HG03139 (cell line): ENCODE results near the gene SNX1.

Experiments
- ATAC-seq: cut with Tn5 transposase; IDR thresholded peaks from one replicate; pipeline ENCODE4 v1.9.1; 2021; ENCODE audit not compliant: unreplicated experiment

Gene SNX1

DNA sequence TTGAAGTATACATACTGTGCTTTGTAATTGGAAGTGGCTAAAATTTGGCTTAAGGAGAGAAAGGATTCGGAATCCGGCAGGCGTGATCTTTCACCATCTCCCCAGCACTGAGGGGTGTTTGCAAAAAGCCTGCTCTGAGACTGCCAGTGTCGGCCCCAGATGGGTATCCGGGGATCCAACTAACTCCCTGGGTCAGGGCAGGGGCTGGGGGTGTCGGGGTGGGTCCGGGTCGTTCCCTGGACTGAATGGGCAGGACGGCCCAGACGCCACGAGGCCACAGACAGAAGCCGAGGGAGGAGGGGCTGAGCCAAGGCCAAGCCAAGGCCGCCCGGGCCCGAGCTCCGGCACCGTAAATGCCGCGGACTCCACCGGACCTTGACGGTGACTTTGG lies 66.7 kb downstream of the SNX1 start:
- peak; percentile 16 for ATAC-seq

DNA sequence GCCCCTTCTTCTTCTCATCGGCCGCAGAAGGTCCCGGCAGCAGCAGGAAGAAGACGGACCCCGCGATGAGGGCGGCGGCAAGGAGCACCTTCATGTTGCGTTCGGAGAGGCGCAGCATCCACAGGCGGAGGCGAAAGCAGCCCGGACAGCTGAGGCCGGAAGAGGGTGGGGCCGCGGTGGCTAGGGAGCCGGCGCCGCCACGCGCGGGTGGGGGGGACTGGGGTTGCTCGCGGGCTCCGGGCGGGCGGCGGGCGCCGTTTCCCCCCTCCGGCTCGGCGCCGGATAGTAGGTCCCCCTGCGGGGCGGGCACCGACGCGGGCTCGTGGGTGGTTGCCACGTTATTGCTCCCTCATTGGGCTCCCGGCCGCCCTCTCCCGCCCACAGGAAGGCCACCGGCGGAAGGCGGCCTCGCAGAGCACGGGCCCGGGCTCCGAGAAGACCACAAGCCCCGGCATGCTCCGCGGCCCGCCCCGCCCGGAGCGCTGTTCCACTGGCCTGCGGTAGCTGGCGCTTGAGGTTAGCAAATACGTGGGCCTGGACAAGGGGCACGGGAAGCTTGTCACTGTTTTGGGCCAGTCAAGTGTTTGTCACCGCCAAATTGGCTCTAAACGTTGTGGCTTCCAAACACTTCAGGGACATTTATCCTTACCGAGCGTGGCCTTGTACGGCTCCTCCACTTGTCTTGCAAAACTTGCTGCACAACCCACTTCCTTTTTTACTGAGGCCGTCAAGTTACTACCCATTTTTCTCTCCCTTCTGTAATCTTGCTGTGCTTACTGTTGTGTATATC lies 67.3 kb downstream of the SNX1 start, which contains the start of gene PPIB:
TSS of gene PPIB (minus strand) at position 154 of the 790 bp plus-strand sequence. CDS start at position 118, 36 bp downstream.
- ATAC-seq: peak; percentile 81

DNA sequence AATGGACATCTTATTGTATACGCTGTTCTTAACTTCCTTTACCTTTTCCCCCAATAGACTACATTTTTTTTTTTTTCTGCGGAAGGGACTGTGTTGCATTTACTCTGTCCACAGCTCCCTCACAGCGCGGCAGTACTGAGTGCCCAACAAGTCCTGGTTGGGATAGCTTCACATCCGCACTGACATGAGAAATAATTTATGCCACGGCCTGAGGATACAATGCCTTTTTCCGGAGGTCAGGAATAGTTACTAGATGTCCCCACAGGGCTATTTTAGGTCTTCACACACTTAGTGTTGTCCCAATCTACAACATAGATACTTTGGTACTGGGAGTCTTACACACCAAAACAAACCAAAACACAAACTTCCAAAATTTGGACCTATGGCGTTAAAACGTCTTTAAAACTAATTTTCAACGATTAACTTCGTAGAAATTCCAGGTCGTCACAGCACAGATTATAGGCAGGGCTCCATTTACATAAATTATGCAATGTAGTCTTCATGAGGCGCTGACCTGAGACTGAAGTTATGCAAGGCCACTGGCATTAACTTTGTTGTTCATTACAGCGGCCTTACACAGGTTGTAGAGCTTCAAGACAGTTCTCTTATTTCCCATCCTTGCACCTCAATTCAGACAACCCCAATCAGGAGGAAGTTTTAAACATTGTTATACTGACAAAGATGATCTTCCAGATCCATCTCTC lies 68.0 kb downstream of the SNX1 start:
- ATAC-seq: no peak

DNA sequence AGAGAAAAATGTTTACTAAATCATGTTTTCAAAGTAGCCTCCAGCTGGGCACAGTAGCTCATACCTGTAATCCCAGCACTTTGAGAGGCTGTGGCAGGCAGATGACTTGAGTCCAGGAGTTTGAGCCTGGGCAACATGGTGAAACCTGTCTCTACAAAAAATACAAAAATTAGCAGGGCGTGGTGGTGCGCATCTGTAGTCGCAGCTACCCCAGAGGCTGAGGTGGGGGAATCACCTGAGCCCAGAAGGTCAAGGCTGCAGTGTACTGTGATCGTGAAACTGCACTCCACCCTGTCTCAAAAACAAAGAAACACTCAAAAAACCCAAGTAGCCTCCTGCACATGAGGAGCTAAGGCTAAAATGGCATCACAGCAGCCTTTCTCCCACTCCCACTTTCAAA lies 68.7 kb downstream of the SNX1 start:
- no peak for ATAC-seq

DNA sequence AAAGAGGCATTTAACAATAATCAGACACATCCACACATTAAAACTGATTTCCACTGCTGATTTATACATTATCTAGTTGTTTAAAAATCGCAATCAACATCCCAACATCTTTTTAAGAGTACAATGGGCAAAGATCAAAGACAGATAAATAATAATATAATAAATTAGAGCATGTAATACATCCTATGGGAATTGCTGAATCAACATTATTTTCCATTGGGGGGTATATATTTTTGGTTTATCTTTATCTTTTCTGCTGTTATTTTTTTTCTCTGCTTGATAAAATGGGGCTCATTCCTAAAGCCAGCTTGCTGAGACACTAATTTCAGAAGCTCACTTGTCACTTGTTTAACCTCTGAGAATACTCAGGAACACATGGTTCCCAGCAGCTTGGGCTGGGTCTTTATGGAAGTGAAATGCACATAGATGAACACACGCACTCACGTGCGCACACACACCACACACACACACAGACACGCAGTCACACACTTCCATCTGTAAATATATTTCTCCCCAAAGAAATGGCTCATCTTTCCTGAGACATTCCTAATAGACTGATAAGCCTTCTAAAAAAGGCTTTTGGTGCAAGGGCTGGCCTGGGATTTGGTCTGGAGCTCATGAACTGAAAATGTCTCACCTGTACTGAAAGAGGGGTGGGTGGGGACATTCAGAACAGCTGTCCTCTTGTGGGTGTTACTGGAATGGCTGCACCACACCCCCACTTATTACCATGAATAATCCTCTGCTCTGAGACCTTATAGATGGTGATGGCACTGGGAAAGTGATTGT lies 70.5 kb downstream of the SNX1 start:
- no peak for ATAC-seq

DNA sequence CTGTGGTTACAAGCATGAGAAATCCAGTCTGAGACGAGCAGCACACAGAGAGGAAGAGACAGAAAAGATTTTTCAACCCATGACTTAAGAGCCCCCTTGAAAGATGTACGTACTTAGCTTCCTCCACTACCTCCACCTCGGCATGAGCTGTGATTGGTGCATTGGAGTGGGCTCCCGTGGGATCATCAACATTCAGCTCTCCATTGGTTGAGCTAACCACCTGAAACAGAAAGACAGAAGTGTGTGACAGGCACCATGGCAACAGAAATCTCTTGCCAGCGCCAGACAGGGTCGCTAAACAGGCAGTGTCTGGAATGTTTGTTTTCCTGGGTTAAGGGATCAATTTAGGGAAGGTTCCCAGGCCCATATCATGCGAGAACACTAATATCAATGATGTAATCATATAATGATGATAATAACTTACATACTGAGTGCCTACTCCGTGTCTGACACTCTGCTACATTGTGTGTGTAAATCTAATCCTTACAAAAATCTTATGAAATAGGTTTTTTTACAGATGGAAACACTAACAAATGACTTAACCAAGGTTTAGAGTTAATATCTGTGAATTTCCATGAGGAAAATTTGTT lies 84.5 kb downstream of the SNX1 start:
- no peak for ATAC-seq

DNA sequence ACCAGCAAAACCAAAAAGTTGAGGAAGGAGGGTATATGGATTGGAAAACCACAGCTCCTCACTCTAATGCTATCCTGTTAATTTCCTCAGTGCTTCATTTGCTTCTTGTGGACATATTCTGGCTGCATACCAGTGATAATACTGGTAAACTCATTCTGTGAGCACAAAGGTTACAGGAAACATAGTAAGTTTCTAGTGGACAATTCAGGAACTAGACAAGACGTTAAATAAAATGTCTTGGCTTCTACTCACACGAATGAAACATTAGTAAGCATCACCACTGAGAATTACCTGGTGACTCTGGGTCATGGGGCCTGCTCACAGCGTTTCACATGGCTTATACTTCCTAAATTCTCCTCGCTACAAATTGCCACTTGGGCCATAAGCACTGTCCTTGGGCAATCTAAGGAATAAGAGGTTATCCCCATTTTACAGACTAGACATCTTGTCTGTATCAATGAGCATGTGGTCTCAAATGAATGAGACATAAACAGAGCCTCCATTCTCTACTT lies 87.1 kb downstream of the SNX1 start:
- no peak for ATAC-seq

DNA sequence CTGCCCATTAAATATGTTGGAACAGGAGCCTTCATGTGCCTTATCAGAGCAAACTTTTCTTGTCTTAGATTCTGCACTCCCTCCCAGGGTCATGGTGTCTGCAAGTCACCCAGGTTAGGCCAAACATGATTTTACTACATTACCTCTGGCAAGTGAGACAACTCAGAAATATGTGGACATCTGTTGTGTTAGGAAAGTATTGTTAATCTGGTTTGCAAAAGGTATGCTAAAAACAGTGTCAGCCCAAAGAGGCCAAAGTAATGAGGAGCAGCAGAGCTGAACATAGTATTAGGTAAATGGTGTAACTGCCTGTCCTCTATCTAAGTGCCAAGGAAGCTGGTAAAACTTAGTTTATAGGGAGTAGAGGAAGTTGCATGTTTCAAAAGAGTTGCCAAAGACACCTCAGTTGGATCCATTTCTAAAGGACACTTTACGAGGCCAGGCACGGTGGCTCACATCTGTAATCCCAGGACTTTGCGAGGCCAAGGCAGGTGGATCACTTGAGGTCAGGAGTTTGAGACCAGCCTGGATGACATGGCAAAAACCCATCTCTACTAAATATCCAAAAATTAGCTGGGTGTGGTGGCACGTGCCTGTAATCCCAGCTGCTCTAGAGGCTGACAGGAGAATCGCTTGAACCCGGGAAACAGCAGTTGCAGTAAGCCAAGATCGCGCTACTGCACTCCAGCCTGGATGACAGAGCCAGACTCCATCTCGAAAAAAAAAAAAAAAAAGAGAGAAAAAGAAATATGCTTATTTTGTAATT lies 89.5 kb downstream of the SNX1 start:
- ATAC-seq: no peak

DNA sequence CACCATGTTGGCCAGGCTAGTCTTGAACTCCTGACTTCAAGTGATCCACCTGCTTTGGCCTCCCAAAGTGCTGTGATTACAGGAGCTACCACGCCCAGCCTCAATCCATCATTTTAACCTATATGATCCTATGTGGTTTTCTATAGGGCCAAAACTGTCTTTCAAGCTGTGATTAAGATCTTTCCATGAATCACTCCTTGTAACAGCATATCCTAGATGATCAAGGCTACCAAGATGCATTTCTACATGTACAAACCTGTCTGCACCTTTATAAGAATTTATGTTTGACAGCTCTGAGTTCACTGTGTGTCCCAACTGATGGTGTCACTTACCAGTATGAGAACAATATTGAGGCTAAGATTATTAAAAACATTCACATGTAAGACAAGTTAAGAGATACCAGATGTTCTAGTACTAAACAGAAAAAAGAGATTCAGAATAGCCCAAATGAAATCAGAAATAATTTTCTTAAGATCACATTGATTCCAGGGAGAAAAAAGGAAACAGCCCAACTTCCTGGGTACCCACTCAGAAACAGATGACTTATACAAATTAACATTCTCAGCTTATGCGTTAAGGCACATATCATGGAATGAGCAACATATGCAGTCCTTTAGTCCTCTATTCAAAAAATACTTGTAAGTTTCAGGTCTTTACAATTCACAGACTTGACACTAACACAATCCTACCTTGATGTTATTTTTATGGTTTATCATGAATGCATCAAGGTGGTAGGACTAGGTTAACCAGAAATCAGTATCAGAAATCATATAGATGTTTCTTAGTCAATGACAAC lies 91.8 kb downstream of the SNX1 start:
- no peak for ATAC-seq
